Spinal cord (tissue), 10 donors: ENCODE data around the gene AGXT. TPM values are rescaled to one million over a fixed set of nuclear protein-coding genes. Genes with fewer than 3 reads are reported as not detected.

Source experiments
- DNase-seq, 6 donors: peaks; one replicate each; pipeline versions ENCODE4 v3.0.0 to v3.0.0-alpha.2; 2013 to 2015; ENCODE audit warnings: low spot score in 6 of 6, low read depth in 4 of 6
- H3K27ac ChIP-seq: one replicate; pipeline ENCODE4 v1.5.1; 2013; ENCODE audit warnings: low read depth, low read length, control low read depth
- H3K27me3 ChIP-seq: one replicate; pipeline ENCODE4 v1.6.1; 2013; ENCODE audit warnings: low read length; ENCODE audit not compliant: control insufficient read depth, insufficient read depth
- H3K36me3 ChIP-seq: one replicate; pipeline ENCODE4 v1.6.1; 2013; ENCODE audit warnings: low read length; ENCODE audit not compliant: control insufficient read depth, insufficient read depth
- H3K4me1 ChIP-seq: one replicate; pipeline ENCODE4 v1.6.1; 2013; ENCODE audit warnings: low read length; ENCODE audit not compliant: control insufficient read depth, insufficient read depth
- H3K4me3 ChIP-seq: one replicate; pipeline ENCODE4 v1.5.1; 2013; ENCODE audit warnings: low read depth, low read length, control low read depth
- H3K9me3 ChIP-seq: one replicate; pipeline ENCODE4 v1.6.1; 2013; ENCODE audit warnings: low read length; ENCODE audit not compliant: control insufficient read depth, insufficient read depth
- WGBS: methylation state at CpG from one replicate; pipeline ENCODE4 v1.1.5; 2013; ENCODE audit warnings: missing lambda C conversion rate; ENCODE audit not compliant: insufficient coverage; 5-methylcytosine and 5-hydroxymethylcytosine counted together
- polyA plus RNA-seq, 2 donors: library from polyadenylated mRNA; unstranded; fragments of 120-200 nt; gene quantifications; one replicate each; pipeline ENCODE4 v1.2.1, GENCODE V29; 2013; ENCODE audit not compliant: insufficient read length in 2 of 2
- total RNA-seq, 2 donors: library from RNA; depleted of rRNA in 1 of 2; stranded (reverse); fragments of 120-200 nt in 1 of 2; fragments of >200 nt in 1 of 2; gene quantifications; one replicate each; pipeline versions ENCODE4 v1.2.3 to v1.2.4, GENCODE V29; 2013 to 2014
- donor health status: healthy.

The AGXT gene
- total and polyA plus RNA-seq, 4 donors = 0.17 TPM; not detected in 3

DNA sequence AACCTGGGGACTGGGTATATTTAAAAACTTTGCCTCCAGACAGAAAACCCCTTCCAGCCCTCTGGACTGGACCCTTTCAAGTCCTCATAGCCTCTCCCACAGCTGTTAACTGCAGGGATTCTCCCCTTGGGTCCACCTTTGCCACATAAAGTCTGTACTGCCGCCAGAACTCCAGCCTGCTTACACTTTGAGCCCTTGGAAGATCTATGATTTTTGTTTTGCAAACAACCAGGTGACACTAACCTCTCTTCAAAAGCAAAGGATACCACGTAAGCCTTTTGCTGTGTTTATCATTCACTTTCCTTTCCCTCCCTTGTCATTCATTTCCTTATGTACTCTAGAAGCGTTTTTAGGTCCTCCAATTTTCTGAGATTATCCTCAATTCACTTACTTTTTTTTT lies 4.1 kb upstream of the AGXT start:
- Histone ChIP-seq H3K9me3 (no peaks in the 10 kb centered on the region), H3K27ac (no peak overlapping the region), H3K36me3 (no peaks in the 10 kb centered on the region), H3K4me1 (no peaks in the 10 kb centered on the region), H3K27me3 (no peaks in the 10 kb centered on the region), H3K4me3 (no peak overlapping the region)
- DNase-seq = no peak
- 62% methylated on average over 2 of the region's 3 CpGs for WGBS

DNA sequence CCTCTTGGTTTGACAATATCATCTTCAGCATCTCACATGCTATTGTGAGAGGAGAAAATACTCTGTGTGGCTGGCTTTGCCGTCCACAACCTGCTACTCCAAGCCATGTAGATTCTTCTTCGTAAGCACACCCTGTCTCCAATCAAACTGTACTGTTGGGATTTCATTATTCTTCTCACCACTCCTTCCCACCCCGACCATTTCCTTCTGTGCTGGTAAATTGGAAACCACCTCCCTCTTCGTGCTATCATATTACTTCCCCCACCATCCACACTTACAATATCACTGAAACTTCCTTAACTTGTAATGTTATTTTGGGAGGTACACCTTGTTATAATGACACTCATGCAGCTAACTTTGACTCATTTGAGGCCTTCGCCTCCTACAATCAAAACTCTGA lies 3.2 kb upstream of the AGXT start:
- Histone ChIP-seq H3K36me3 (no peaks in the 10 kb centered on the region), H3K4me1 (no peaks in the 10 kb centered on the region), H3K27me3 (no peaks in the 10 kb centered on the region), H3K4me3 (no peak overlapping the region), H3K27ac (no peak overlapping the region), H3K9me3 (no peaks in the 10 kb centered on the region)
- no peak for DNase-seq
- WGBS = 87% methylated on average over 3 of the region's 5 CpGs

DNA sequence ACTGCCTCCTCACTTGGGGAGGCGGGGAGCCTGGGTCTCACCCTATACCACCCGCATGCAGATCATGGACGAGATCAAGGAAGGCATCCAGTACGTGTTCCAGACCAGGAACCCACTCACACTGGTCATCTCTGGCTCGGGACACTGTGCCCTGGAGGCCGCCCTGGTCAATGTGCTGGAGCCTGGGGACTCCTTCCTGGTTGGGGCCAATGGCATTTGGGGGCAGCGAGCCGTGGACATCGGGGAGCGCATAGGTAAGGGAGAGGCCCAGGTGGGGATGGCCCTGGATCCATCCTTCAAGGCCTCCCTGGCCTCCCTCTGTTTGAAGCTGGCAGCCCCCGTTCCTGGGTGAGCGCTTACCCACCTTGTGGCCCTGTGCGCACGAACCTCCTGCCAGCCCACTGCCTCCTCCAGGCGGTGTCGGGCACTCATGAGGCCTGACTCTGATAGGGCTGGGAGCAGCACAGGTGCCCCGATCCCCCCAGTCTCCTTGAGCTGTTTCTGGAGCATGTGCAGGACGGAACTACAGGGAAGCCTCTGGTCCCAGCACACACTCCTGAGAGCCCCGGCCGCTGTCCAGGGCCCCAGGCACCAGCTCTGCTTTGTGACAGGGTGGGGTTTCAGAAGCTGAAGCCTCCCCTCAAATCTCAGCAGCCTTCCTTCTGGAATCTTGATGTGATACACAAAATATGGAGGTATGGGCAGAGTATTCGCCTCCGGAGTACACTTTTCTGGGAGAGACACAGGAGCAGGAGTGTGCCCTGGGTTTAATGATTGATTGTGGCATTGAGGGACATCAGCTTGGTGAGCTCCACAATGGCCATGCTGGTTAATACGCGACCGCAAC lies 708 bp downstream of the AGXT start:
- no peaks in the 10 kb centered on the region for H3K36me3 ChIP-seq
- WGBS = 89% methylated on average over 23 of the region's 25 CpGs
- DNase-seq = no peak
- H3K27ac ChIP-seq = no peak overlapping the region
- H3K4me1 ChIP-seq = peaks cover 2% of the 10 kb centered on the region
- no peaks in the 10 kb centered on the region for H3K9me3 ChIP-seq
- H3K27me3 ChIP-seq = no peaks in the 10 kb centered on the region
- no peak overlapping the region for H3K4me3 ChIP-seq

DNA sequence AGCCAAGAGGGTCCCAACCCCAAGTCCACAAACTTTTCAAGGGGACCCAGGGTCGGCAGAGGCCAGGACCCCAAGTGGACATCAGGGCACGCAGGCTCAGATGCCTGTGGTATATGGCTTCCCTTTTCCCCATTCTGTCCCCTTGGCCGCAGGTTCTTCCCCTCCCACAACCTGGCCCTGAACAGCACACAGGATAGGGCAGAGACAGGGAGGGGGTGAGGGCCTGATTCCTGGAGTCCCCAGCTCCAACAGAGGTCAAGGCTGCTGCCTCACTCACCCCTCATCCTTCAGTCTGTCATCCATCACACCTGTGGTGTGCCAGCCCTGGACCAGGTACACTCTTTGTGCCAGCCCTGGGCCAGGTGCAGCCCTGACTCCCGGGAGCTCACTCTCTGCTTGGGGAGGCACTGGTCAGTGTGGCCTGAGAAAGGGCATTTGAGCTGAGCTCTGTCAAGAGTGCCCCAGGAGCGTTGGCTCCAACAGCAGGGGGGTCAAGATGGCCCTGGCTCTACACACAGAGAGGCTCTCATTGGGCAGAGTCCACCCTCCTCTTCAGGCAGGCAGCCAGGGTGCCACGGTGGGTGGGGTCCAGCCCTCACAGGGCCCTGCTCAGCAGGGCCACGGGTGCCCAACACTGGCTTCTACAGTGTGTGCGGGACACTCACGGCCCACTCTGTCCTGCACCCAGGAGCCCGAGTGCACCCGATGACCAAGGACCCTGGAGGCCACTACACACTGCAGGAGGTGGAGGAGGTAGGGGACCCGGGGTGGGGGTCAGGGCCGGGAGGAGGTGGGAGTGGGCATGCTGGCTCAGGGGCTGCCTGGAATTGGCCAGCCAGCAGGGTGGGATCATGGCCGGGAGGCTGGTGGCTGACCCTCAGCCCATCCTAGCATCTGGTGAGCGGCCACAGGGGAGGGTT lies 1.6 kb downstream of the AGXT start:
- DNase-seq = no peak
- peaks cover 2% of the 10 kb centered on the region for H3K4me1 ChIP-seq
- no peak overlapping the region for H3K4me3 ChIP-seq
- no peaks in the 10 kb centered on the region for H3K9me3 ChIP-seq
- no peaks in the 10 kb centered on the region for H3K36me3 ChIP-seq
- no peak overlapping the region for H3K27ac ChIP-seq
- WGBS = 83% methylated on average over 14 of the region's 15 CpGs
- no peaks in the 10 kb centered on the region for H3K27me3 ChIP-seq

DNA sequence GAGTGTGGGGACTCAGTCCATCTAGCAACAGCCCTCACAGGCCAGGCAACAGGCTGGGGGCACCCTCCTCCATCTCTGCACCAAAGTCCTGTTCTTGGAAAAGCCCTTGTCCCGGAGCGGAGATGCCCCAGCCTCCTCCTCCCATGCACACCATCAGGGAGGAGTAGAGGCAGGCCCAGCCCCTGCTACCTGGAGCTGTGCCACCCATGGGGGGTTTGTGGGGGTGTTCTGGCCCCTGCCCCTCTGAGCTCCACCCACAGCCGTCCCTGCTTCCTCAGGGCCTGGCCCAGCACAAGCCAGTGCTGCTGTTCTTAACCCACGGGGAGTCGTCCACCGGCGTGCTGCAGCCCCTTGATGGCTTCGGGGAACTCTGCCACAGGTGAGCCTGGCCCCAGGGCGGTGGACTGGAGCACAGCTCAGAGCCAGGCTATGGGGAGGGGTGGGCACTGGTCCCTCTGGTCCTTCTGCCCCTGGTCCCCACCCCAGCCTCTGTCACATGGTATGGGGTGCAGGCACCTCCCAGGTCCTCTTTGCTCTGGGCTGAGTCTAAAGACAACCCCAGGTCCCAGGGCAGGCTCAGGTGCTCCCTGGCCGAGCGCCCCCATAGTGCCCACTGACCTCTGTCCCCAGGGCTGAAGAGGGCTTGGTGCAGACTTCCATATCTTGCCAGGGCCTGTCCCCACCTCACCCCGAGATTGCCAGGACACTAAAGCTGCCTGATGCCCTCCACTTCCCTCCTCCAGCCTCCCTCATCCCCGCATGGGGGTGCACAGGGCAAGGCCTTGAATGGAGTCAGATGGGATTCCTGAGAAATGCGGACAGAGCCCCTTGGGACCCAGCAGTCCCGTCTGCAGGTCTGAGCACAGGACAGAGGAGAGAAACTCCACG lies 2.7 kb downstream of the AGXT start:
- H3K27me3 ChIP-seq = no peaks in the 10 kb centered on the region
- WGBS = 79% methylated on average over 11 of the region's 16 CpGs

DNA sequence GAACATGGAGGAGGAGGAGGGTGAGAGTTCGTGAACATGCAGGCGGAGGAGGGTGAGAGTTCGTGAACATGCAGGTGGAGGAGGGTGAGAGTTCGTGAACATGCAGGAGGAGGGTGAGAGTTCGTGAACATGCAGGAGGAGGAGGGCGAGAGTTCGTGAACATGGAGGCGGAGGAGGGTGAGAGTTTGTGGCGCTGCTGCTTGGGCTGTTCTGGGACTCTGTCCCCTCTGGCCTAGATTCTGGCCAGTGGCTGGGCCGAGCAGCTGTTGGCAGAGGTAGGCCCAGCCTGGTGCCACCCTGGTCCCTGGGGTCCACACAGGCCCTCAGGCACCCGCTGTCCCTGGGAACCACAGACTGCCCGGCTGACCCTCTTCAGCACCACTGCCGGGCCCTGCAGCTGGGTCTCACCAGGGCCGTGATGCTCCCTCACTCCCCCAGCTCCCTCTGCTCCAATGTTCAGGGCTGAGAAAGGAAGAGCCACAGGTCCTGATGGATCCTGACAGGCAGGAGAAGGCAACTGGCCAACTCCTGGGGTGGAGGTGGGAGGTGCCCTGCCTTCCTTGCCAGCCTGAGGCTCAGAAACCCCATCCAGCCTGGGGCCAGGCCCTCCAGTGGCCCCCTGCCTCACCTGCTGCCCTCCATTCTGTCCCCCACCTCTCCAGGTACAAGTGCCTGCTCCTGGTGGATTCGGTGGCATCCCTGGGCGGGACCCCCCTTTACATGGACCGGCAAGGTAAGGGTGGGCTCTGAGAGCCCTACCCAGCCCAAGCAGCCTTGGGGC lies 3.9 kb downstream of the AGXT start:
- Histone ChIP-seq H3K36me3 (no peaks in the 10 kb centered on the region), H3K4me1 (peaks cover 2% of the 10 kb centered on the region), H3K27ac (no peak overlapping the region), H3K27me3 (no peaks in the 10 kb centered on the region), H3K4me3 (no peak overlapping the region), H3K9me3 (no peaks in the 10 kb centered on the region)
- no peak for DNase-seq
- 82% methylated on average over 16 of the region's 17 CpGs for WGBS

More for the DNA sequence above, 2.7 kb downstream of the AGXT start:
- no peaks in the 10 kb centered on the region for H3K9me3 ChIP-seq
- no peak overlapping the region for H3K27ac ChIP-seq
- H3K4me1 ChIP-seq = peaks cover 2% of the 10 kb centered on the region
- H3K4me3 ChIP-seq = no peak overlapping the region
- H3K36me3 ChIP-seq = no peaks in the 10 kb centered on the region
- no peak for DNase-seq

DNA sequence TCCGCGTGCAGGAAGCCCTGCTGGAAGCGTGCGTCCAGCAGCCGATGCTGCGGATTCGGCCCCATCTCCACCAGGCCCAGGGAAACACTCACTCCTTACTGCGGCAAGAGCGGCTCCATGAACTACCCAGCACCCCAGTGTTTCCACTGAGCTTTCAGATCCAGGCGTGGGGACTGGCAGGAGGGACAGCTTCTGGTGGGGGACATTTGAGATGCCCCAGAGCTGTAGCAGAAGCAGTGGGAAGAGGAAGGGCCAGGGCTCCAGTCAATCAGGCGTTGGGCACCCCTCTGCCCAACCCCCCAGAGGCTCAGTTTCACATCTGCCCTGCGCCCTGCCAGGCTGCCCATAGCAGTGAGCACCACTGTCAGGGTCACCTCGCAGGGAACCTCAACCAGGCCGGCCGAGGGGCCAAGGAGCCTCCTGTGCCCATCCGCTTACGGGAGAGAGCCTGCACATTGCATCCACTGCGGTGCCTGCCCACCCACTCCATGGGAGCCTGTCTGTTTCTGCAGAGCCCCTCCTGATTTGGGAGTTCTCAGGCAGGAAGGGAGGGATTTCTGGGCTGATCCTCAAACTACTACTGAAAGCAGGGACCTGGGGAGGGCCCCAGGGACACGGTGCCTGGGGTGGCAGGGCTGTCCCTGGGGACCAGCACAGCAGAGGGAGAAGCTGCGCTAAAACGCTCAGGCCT lies 4.6 kb downstream of the AGXT start:
- Histone ChIP-seq H3K36me3 (no peaks in the 10 kb centered on the region), H3K27me3 (no peaks in the 10 kb centered on the region), H3K4me3 (no peak overlapping the region), H3K9me3 (no peaks in the 10 kb centered on the region), H3K4me1 (peaks cover 2% of the 10 kb centered on the region), H3K27ac (no peak overlapping the region)
- DNase-seq = no peak
- 84% methylated on average over 19 of the region's 21 CpGs for WGBS

DNA sequence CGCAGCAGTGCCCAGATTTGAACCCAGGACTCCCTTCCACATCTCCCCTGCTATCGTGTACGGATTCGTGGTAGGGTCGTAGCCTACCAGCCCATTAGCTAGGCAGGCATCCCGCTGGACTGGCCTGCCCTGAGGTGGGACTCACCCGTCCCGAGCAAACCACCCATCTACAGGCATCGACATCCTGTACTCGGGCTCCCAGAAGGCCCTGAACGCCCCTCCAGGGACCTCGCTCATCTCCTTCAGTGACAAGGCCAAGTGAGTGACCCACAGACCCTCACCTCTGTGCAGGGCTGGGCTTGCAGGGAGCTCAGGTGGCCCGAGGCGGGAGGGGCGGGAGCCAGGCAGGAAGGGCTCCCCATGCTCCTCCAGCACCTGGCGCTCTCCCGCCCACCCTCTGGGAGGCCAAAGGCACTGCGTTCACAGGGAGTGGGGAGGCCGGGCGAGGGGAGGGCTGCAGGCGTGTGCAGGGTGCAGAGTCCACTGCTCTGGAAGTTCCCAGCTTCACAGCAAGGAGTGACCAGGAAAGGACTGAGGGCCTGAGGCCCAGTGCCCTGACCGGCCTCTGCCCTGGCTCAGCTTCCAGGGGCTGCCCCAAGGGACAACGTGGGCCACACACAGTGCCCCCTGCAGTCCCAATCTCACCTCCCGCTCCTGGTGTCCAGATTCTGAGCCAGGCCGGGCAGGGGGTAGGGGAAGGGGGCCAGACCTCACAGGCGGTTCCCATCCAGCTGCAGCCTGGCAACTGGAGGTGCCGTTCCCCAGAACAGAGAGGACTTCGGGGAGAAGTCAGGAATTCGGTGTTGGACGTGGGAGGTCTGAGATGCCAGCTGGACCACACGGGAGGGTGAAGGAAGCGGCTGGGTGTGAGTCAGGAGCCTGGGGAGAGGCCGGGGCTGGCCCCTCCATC lies 5.4 kb downstream of the AGXT start:
- DNase-seq = no peak
- no peaks in the 10 kb centered on the region for H3K36me3 ChIP-seq
- no peak overlapping the region for H3K27ac ChIP-seq
- 71% methylated on average over 31 of the region's 33 CpGs for WGBS
- H3K4me1 ChIP-seq = peaks cover 2% of the 10 kb centered on the region
- no peaks in the 10 kb centered on the region for H3K9me3 ChIP-seq
- no peaks in the 10 kb centered on the region for H3K27me3 ChIP-seq
- H3K4me3 ChIP-seq = no peak overlapping the region
